ENCODE data around the gene TSHZ1.
"Not testable (repeated sequence)": the region's sequence is repeated elsewhere in the genome, so short reads cannot be mapped to it uniquely, and the experiment has no call there.

TSHZ1 gene

GRCh38 chr18:75307530-75307929 is 96.9 kb downstream of the TSHZ1 start:
- DNase-seq (ENCODE audit: low read depth in 3 of 3, low spot score in 1 of 3), result no peak

DNA sequence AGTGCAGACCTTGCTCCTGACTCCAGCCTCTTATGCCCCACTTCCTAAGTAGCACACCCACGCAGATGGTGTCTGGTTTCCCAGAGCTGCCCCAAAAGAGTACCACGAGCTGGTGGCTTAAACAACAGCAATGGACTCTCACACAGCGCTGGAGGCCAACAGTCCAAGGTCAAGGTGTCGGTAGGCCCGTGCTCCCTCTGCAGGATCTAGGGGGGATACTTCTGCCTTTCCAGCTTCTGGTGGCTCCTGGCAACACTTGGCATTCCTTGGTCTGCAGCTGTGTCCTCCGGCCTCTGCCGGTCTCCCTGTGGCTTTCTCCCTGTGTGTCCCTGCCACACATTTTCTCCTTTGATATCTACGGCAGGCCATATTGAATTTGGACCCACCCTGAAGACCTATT is 99.0 kb downstream of the TSHZ1 start:
- no peak for DNase-seq (ENCODE audit: low read depth in 3 of 3, low spot score in 1 of 3)

GRCh38 chr18:75314117-75314516 is 103.5 kb downstream of the TSHZ1 start:
- DNase-seq (ENCODE audit: low read depth in 3 of 3, low spot score in 1 of 3), result no peak

DNA sequence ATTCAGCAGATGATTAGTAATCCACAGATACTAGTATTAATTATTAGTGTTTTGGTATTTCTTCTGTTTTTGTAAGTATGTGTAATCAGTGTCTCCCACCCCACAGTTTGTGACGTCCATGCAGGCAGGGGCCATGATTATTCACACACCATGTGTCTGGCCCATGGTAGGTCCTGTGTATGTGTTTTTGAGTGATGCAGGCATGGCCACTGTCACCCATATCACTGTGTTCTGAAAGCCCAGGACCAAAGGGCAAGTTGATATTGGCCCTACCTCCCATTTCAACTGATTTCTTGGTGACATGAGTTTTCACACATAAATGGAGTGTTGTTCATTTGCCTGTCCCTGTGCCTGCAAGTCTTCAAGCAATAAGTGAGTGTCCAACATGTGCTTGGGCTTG is 104.0 kb downstream of the TSHZ1 start:
- DNase-seq (ENCODE audit: low read depth in 3 of 3, low spot score in 1 of 3), result no peak

DNA sequence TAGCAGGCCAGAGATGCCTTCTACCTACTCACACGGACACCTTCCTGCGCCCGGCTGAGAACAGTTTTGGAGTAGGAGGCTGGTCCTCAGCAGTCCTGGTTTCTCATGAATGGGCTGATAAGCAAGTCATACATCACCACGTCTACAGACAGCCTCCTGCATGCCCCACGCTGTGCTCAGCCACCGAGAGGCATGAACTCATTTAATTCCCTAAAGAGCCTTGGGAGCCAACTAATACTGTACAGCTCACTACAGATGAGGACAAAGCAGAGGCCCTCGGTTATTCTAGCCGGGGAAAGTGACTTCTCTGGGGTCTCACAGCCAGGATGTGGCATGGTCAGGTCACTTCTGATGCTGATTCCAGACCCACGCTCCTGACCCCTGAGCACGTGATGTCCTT is 105.6 kb downstream of the TSHZ1 start:
- no peak for DNase-seq (ENCODE audit: low read depth in 3 of 3, low spot score in 1 of 3)

- DNase-seq (ENCODE audit: low read depth in 3 of 3, low spot score in 1 of 3), result no peak
These were observed 106.2 kb downstream of the TSHZ1 start for GRCh38 chr18:75316826-75317225.

DNA sequence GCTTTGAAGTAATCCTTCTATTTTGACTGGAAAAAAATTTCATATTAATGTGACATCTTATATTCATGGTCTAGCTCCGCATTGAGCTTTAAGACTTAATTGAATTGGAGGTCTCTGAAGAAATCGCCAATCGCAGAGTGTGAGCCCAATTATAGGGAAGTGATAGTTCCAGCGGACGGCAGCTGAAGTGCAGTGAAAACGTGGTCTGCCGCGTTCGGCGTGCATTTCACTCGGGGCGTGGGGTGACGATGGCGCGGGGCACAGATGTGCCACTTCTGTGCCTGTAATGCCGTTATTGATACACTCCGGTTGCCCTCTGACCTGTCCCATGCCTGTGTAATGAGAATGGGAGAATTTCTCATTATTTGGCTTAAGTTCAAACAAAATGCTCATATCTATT is 106.7 kb downstream of the TSHZ1 start:
- no peak for DNase-seq (ENCODE audit: low read depth in 3 of 3, low spot score in 1 of 3)

- no peak for DNase-seq (ENCODE audit: low read depth in 3 of 3, low spot score in 1 of 3)
These were observed 107.1 kb downstream of the TSHZ1 start for GRCh38 chr18:75317703-75318102.

DNA sequence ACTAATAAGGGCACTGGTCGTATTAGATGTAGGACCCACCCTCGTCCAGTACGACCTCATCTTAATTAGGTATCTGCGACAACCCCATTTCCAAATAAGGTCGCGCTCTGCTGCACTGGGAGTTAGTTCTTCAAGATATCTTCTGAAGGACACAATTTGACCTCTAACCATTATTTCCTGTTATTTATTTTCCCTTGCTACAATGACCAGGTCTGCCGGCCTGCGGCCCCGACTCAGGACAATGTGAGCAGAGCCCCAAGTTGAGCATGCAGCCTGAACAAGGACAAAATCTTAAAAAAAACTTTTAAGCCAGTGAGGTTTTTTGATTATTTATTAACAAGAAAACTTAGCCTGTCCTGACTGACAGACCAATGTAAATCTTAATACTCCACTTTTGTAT is 109.3 kb downstream of the TSHZ1 start:
- no peak for DNase-seq (ENCODE audit: low read depth in 3 of 3, low spot score in 1 of 3)

DNA sequence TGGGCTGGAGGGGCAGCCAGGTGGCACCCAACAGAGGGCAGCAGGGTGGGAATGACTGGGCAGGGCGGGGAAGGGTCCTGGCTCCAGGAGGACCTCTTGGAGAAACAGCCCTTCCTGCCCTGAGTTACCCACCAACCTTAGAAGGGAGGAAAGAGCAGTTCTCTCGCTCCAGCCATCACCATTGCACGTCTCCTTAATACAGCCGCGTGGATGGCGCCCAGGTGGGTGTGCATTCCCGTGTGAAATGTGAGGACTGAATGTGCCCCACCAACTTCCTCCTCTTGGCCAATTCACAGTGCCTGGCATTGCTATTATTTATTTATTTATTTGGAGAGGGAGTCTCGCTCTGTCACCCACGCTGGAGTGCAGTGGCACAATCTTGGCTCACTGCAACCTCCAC is 109.9 kb downstream of the TSHZ1 start:
- DNase-seq (ENCODE audit: low read depth in 3 of 3, low spot score in 1 of 3), result no peak

- DNase-seq (ENCODE audit: low read depth in 3 of 3, low spot score in 1 of 3), result no peak
These were observed 110.8 kb downstream of the TSHZ1 start for GRCh38 chr18:75321431-75321830.

DNA sequence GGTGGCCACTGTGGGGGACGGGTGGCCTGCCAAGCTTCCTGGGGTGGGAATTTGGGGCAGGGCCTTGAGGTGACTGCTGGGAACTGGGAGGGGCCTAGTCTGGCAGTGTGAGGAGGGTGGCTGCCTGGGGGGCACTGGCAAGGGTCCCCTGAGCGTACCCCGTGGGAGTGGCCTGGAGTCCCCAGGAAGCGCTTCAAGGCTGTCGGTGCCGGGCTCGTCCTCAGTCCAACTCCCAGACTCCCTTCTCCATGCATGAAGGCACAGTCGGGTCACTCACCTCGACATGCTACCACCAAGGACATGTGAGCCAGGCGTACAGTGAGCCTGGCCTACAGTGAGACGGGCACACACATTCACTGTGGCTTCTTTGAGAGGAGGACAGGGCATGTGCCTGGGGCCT is 111.6 kb downstream of the TSHZ1 start:
- DNase-seq (ENCODE audit: low read depth in 3 of 3, low spot score in 1 of 3), result no peak

DNA sequence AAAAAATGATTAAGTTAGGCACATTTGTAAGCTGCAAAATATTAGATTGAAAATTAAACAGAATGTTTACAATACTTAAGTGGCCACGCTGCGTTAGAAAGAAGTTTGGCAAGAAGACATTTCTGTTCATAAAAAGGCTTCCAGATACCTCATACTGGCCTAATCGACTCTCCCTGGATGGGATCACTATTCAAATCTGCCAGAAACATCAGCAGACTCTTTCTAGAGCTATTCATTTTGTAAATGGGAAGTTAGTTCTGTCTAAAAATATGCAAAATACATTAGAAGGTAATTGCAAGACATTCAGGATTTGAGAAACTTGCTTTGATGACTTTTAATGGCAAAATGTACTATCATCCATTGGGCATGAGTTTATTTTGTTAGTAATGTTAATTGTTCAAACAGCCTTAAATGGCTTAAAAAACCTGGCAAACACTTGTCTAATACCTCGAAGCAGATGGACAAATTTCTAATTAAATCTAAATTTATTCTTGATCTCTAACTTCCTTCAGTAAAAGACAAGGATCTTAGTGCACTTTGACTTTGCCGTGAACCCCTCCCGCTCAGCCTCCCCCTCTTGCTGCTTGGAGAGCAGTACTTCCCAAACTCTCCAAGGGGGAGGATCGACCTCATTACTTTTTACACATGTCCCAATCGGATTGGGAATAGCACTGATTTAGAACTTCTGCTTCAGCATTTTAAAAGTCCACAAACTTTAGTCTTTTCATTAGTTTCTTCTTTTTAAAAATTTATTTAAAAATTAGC is 113.4 kb downstream of the TSHZ1 start:
- DNase-seq (ENCODE audit: low read depth in 3 of 3, low spot score in 1 of 3), result no peak

DNA sequence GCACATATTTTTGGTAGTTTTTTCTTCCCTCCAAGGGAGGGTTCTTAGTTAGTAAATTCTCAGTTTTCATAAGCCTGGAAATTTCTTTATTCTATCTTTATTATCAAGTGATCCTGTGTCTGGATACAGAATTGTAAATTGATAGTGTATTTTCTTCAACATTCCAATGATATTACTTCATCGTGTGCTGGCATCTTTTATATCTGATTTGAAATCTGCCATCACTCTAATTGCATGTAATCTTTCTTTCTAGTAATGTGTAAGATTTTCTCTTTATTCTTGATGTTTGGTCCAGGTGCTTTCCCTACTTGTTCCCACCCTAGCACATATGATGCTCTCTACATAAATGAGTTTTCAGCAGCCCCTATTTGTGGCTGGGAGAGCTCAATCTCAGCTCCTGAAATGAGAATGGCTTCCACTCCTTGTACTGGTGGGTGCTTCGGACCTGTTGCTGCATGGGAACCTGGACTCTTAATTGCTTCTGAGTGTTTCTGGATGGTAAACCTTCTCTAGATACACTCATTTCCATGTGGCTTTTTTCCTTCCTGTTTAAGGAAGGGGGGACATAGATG is 114.2 kb downstream of the TSHZ1 start:
- no peak for DNase-seq (ENCODE audit: low read depth in 3 of 3, low spot score in 1 of 3)

DNA sequence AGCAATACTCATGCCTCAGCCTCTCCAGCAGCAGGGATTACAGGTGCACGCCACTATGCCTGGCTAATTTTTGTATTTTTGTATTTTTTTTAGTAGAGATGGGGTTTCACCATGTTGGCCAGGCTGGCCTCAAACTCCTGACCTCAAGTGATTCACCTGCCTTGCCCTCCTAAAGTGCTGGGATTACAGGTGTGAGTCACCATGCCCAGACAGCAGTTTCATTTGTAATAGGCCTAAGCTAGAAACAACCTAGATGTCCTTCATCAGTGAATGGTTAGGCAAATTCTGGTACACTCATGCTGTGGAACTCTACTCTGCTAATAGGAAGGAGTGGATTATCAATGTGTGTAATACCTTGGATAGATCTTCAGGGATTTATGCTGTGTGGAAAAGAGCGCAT is 119.2 kb downstream of the TSHZ1 start:
- DNase-seq (ENCODE audit: low read depth in 3 of 3, low spot score in 1 of 3), result not testable (repeated sequence)

DNA sequence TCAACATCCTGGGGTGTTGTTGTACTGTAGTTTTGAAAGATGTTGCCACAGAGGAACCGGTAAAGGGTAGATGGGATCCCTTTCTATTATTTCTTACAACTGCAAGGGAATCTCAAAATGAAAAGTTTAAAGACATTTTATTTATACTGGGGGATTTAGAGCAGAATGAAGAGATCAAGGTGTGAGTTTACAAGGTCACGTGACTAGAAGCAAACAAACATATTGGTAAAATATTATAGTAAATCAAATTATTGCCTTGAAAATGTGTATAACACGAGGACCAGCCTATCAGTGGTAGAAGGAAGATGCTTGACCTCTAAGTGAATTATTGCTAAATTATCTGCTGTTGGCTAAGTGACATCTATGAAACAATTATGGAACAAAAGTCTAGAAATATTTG is 119.7 kb downstream of the TSHZ1 start:
- no peak for DNase-seq (ENCODE audit: low read depth in 3 of 3, low spot score in 1 of 3)

- no peak for DNase-seq (ENCODE audit: low read depth in 3 of 3, low spot score in 1 of 3)
These were observed 124.3 kb downstream of the TSHZ1 start for GRCh38 chr18:75334869-75335268.

DNA sequence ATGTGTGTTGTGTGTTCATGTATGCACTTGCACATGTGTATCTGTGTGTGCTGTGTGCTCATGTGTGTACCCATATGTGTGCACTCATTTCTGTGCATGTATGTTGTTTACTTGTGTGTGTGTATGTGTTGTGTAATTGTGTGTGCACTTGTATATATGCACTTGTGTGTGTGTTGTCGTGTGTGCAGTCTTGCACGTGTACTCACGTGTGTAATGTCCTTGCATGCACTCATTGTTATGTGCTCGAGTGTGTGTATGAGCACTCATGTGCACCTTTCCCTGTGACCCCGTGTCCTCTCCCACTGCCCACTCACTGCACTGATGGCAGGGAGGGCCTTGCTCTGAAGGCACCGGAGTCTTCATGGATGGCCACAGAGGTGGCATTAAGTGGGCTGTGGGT is 124.9 kb downstream of the TSHZ1 start:
- DNase-seq (ENCODE audit: low read depth in 3 of 3, low spot score in 1 of 3), result no peak

DNA sequence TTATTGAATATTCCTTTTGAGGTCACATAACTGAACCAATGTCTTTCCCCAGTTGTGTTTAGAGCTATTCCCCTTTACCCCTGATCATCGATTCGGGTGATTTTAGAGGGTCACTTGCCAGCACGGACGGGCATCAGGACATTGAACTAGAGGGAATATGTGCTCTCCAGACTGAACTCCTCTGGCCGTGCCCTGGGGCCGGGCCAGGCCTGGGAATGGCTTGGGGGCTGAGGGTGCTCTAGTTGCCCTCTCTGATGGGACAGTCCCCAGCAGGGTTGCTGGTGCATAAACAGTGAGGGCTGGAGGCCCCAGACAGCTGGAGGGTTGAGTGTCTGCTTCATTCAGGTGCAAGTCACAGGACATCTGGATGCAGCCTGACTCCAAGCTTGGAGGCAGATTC is 126.2 kb downstream of the TSHZ1 start:
- no peak for DNase-seq (ENCODE audit: low read depth in 3 of 3, low spot score in 1 of 3)

DNA sequence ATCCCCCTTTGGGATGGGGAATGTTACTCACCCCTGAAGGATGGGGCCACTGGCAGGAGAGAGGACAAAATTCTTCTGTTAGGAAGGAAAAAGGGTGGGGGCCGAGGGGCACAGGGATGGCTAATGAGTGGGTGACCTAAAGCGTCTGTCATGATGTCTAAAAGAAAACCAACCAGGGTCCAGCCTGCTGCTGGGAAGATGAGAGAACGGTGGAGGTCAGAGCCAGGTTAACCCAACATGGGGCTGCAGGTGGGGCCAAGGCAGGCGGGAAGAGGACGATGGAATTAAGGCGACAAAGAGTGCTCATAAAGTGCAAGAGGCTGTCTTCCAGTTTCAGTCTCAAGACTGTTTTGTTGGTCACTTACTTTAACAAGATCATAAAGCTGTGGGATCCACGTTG is 126.8 kb downstream of the TSHZ1 start:
- DNase-seq (ENCODE audit: low read depth in 3 of 3, low spot score in 1 of 3), result no peak

GRCh38 chr18:75338631-75339030 is 128.0 kb downstream of the TSHZ1 start:
- DNase-seq (ENCODE audit: low read depth in 3 of 3, low spot score in 1 of 3), result no peak

Measured in stimulated activated CD4-positive, alpha-beta T cell treated with anti-CD3 and anti-CD28 coated beads, TNF-alpha, amount 100 ng/mL, for 1 hour (primary cell).